Lung (tissue), 16 donors: ENCODE results near the gene H2AZ2. TPM values are rescaled to one million over a fixed set of nuclear protein-coding genes. Genes with fewer than 3 reads are reported as not detected.

Experiments
- ATAC-seq: fragments of 200-7000 bp; cut with Tn5 transposase; one replicate; pipeline ENCODE4 v1.9.1; 2020; ENCODE audit warnings: moderate number of reproducible peaks; ENCODE audit not compliant: insufficient read depth, low FRiP score
- DNase-seq, 3 donors: peaks; one replicate each; pipeline ENCODE4 v3.0.0-alpha.2; 2013 to 2017
- H3K27ac ChIP-seq, 2 donors: one replicate each; pipeline ENCODE4 v1.5.1; 2013; ENCODE audit warnings: mild to moderate bottlenecking in 2 of 2, moderate library complexity in 2 of 2, control low read depth in 1 of 2, inconsistent platforms in 1 of 2, low read depth in 1 of 2, low read length in 1 of 2
- H3K27me3 ChIP-seq, 3 donors: one replicate each; pipeline ENCODE4 v1.5.1; 2013; ENCODE audit warnings: low read length in 2 of 3; ENCODE audit not compliant: control insufficient read depth in 3 of 3, insufficient read depth in 3 of 3
- H3K36me3 ChIP-seq, 4 donors: one replicate each; pipeline ENCODE4 v1.5.1; 2013; ENCODE audit warnings: low read length in 4 of 4, mild to moderate bottlenecking in 1 of 4, moderate library complexity in 1 of 4; ENCODE audit not compliant: control insufficient read depth in 4 of 4, insufficient read depth in 4 of 4
- H3K4me1 ChIP-seq, 5 donors: one replicate each; pipeline ENCODE4 v1.5.1; 2013; ENCODE audit warnings: low read length in 5 of 5, mild to moderate bottlenecking in 2 of 5, moderate library complexity in 1 of 5; ENCODE audit not compliant: control insufficient read depth in 5 of 5, insufficient read depth in 5 of 5
- H3K4me3 ChIP-seq: one replicate; pipeline ENCODE4 v1.5.1; 2013; ENCODE audit warnings: mild to moderate bottlenecking, control low read depth, moderate library complexity
- H3K9ac ChIP-seq, 2 donors: one replicate each; pipeline ENCODE4 v1.5.1; 2013; ENCODE audit warnings: low read length in 2 of 2, control low read depth in 1 of 2; ENCODE audit not compliant: insufficient read depth in 1 of 2
- H3K9me3 ChIP-seq, 4 donors: one replicate each; pipeline ENCODE4 v1.5.1; 2013; ENCODE audit warnings: low read length in 3 of 4, mild to moderate bottlenecking in 1 of 4, moderate library complexity in 1 of 4; ENCODE audit not compliant: control insufficient read depth in 4 of 4, insufficient read depth in 3 of 4
- WGBS, 2 donors: extraction: QIAGEN DNeasy Blood & Tissue Kit; methylation state at CpG; one replicate each; pipeline ENCODE4 v1.1.7; 2013; 5-methylcytosine and 5-hydroxymethylcytosine counted together
- long read RNA-seq, 5 donors: transcript quantifications; one replicate each; lab custom pipeline, GENCODE V29; 2026
- polyA plus RNA-seq, 2 donors: library from polyadenylated mRNA; stranded (reverse); fragments of 200-250 nt; gene quantifications; one replicate each; pipeline ENCODE4 v1.2.1, GENCODE V29; 2013
- total RNA-seq, 2 donors: library from RNA; depleted of rRNA in 1 of 2; stranded (reverse); fragments of >200 nt in 1 of 2; gene quantifications; one replicate each; pipeline ENCODE4 v1.2.1, GENCODE V29; 2014 to 2021
- TF ChIP-seq, protein P1 (sequence below): IDR thresholded peaks from 2 replicates; pipeline ENCODE4 v1.5.1; 2012; ENCODE audit warnings: mild to moderate bottlenecking; ENCODE audit errors: control extremely low read depth, extremely low read depth
- donor health status: control.
- donor health status: control.
- donor health status: Bipolar disorder and iron deficiency.
- donor health status: healthy.
- donor health status: DM: yes; HTN: yes; CAD: no.

The H2AZ2 gene
- 100 to 1,000 TPM; 106 to 202 TPM for total RNA-seq
- polyA plus RNA-seq: 100 to 1,000 TPM in 1 of 2 donors, 10 to 100 TPM in 1; 81.0 to 117 TPM
- long read RNA-seq, donor 1, transcript H2AFV-207 (4 exons, 1,041 nt): minor isoform, 5 of 224 reads
- long read RNA-seq, donor 1, transcript H2AFV-202 (5 exons, 752 nt): major isoform, 79 of 224 reads
- long read RNA-seq, donor 1, transcript H2AFV-205 (4 exons, 628 nt): minor isoform, 8 of 224 reads
- long read RNA-seq, donor 1, transcript H2AFV-204 (4 exons, 687 nt): minor isoform, 5 of 224 reads
- long read RNA-seq, donor 1, partial matches to known transcripts: 123 of 224 reads
- long read RNA-seq, donor 1, other reads (novel, unspliced or antisense): 0 of 224 reads
- long read RNA-seq, donor 2, transcript H2AFV-202 (5 exons, 752 nt): major isoform, 31 of 85 reads
- long read RNA-seq, donor 2, partial matches to known transcripts: 46 of 85 reads
- long read RNA-seq, donor 2, other reads (novel, unspliced or antisense): 0 of 85 reads
- long read RNA-seq, donor 3, transcript H2AFV-202 (5 exons, 752 nt): major isoform, 25 of 65 reads
- long read RNA-seq, donor 3, transcript H2AFV-207 (4 exons, 1,041 nt): minor isoform, 7 of 65 reads
- long read RNA-seq, donor 3, transcript H2AFV-205 (4 exons, 628 nt): minor isoform, 6 of 65 reads
- long read RNA-seq, donor 3, partial matches to known transcripts: 26 of 65 reads
- long read RNA-seq, donor 3, other reads (novel, unspliced or antisense): 0 of 65 reads
- long read RNA-seq, donor 4, transcript H2AFV-204 (4 exons, 687 nt): minor isoform, 5 of 101 reads
- long read RNA-seq, donor 4, transcript H2AFV-202 (5 exons, 752 nt): major isoform, 45 of 101 reads
- long read RNA-seq, donor 4, partial matches to known transcripts: 47 of 101 reads
- long read RNA-seq, donor 4, other reads (novel, unspliced or antisense): 0 of 101 reads
- long read RNA-seq, donor 5, transcript H2AFV-205 (4 exons, 628 nt): minor isoform, 5 of 158 reads
- long read RNA-seq, donor 5, transcript H2AFV-207 (4 exons, 1,041 nt): minor isoform, 5 of 158 reads
- long read RNA-seq, donor 5, transcript H2AFV-202 (5 exons, 752 nt): major isoform, 87 of 158 reads
- long read RNA-seq, donor 5, partial matches to known transcripts: 46 of 158 reads
- long read RNA-seq, donor 5, other reads (novel, unspliced or antisense): 5 of 158 reads

DNA sequence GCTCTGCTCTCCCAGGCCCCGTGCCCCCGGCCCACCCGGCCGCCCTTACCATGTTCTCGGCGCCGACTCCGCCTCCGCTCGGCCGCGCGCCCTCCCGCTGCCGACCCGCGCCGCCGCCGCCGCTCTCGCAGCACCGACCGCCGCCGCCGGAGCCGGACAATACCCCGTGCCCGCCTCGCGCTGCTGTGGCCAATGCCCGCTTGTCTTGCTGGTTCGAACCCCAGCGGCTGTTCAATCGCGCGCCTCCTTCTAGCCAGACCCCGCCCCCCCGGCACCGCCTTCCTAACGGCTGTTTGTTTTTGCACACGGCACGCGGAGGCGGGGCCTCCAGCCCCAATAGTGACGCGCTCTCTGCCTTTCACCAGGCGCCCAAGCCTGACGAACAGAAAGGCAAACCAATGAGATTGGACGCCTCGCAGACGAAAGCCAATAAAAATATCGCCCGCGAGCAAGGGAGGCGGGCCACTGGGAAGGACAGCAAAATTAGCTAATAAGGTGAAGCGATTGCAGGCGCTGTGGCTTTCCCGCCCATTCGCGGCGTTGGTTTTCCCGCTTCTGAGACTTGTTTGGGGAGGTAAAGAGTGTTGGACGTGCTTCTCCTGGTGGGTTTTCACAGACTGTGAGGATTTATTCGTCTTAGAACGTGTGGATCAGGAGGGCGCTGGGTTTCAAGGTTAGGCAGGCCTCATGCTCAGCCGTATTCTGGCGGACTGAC is at the start of gene H2AZ2:
H2AZ2 (minus strand) TSS at position 168 of the 715 bp plus-strand sequence; CDS start at position 52, 116 bp downstream.
- no peaks in the 10 kb centered on the region for H3K9me3 ChIP-seq
- ATAC-seq (peak; percentile 95), DNase-seq (peak; percentile 100)
- TF ChIP-seq, protein P1, sequence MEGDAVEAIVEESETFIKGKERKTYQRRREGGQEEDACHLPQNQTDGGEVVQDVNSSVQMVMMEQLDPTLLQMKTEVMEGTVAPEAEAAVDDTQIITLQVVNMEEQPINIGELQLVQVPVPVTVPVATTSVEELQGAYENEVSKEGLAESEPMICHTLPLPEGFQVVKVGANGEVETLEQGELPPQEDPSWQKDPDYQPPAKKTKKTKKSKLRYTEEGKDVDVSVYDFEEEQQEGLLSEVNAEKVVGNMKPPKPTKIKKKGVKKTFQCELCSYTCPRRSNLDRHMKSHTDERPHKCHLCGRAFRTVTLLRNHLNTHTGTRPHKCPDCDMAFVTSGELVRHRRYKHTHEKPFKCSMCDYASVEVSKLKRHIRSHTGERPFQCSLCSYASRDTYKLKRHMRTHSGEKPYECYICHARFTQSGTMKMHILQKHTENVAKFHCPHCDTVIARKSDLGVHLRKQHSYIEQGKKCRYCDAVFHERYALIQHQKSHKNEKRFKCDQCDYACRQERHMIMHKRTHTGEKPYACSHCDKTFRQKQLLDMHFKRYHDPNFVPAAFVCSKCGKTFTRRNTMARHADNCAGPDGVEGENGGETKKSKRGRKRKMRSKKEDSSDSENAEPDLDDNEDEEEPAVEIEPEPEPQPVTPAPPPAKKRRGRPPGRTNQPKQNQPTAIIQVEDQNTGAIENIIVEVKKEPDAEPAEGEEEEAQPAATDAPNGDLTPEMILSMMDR: no peak
- peak within 1 kb of the TSS; percentile 96 to 99 for H3K27ac ChIP-seq
- H3K9ac ChIP-seq: peak within 1 kb of the TSS; percentile 99 to 100
- no peaks in the 10 kb centered on the region for H3K27me3 ChIP-seq
- WGBS, 2 donors: 0 to 1% methylated on average over 58 to 70 of the region's 70 CpGs
- H3K4me3 ChIP-seq: peak within 1 kb of the TSS; percentile 86
- H3K4me1 ChIP-seq: peaks cover 0 to 24% (median 4%) of the 10 kb centered on the region in 5 donors
- H3K36me3 ChIP-seq: peaks cover 0 to 4% (median 0%) of the 10 kb centered on the region in 4 donors

DNA sequence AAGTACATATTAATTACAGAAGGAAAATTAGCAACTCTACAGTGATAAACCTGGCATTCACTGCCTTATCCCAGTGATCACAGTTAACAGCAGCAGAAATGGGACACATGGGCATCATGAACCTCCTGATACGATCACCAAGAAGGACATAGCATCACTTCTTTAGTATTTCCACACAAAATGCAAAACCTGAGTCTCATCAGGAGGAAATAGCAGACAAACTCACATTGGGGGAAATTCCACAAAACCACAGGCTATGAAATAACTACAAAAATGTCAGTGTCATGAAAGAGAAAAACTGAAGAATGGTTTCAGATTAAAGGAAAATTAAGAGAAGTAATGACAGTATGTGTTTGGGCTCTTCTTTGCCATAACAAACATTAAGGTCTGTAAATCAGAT is 49.4 kb upstream of the H2AZ2 start:
- TF ChIP-seq, protein P1: no peak

DNA sequence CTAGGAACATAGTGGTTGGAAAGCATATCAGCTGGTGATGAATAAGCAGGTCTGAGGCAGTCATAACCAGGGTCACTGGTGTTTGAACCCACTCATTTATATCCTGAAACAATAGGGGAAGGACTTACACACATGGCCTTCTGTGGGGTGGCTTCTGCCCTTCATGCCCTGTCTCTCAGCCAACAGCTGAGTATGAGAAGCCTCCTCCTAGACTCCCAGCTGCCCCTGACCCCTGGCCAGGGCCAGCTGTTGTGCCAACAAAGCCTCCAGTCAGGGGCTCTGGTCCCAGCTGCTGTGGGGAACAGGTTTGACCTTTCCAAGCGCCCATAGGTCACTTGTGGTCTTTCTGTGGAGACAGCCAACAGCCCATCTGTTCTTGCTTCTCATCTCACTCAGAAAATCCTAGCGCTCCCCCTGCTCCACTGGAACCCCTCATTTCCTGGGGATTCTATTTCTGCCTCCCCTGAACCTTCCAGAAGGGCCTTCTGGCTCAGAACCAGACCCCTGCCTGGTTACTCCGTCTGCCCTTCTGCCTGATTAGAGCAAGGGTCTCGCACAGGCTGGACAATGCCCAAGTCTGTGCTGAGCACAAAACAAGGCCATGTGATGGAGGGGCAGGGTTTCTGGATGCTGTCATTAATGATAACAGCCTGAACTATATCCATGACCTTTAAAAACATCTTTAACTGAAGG is 47.1 kb upstream of the H2AZ2 start:
- no peak for DNase-seq
- WGBS, 2 donors: 78 to 86% methylated on average over 4 of the region's 4 CpGs
- Histone ChIP-seq H3K27ac (no peak overlapping the region), H3K9ac (no peak overlapping the region), H3K4me3 (no peak overlapping the region), H3K36me3 (no peaks in the 10 kb centered on the region), H3K27me3 (no peaks in the 10 kb centered on the region), H3K4me1 (peaks cover 0 to 5% (median 0%) of the 10 kb centered on the region in 5 donors), H3K9me3 (no peaks in the 10 kb centered on the region)
- no peak for ATAC-seq
- TF ChIP-seq, protein P1: no peak

More for the DNA sequence above, 49.4 kb upstream of the H2AZ2 start:
- Histone ChIP-seq H3K4me1 (peaks cover 0 to 3% (median 0%) of the 10 kb centered on the region in 5 donors), H3K27me3 (no peaks in the 10 kb centered on the region), H3K36me3 (no peaks in the 10 kb centered on the region), H3K9me3 (no peaks in the 10 kb centered on the region), H3K9ac (no peak overlapping the region), H3K27ac (no peak overlapping the region), H3K4me3 (no peak overlapping the region)
- DNase-seq (no peak), ATAC-seq (no peak)
- 47 to 71% methylated on average over 1 of the region's 1 CpG for WGBS, 2 donors
